ENCODE results near the gene RDH11. TPM values are rescaled to one million over a fixed set of nuclear protein-coding genes. Genes with fewer than 3 reads are reported as not detected.
"Not testable (repeated sequence)": the region's sequence is repeated elsewhere in the genome, so short reads cannot be mapped to it uniquely, and the experiment has no call there.

RDH11 gene
- polyA plus RNA-seq, 3 donors = 64.9 to 70.7 (median 65.4) TPM

DNA sequence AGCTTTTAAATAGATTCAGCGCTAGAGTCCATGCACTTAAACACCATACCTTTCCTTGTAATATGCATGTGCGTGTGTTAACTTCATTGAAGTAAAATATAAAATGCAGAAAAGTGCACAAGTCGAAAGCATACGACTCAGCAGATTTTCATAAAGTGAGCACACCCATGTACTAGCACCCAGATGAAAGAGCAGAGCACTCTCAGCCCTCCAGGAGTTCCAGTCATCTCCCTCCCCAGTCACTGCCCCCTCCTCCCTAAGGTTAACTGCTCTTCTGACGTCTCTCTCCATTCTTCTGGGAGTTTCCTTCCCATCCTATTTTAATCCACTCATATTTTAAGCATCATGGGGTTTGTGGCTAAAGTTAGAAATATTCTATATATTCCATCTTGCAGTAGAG, 26.3 kb upstream of the RDH11 start:
- H3K4me1 Mint-ChIP-seq = peaks cover 10% of the 10 kb centered on the region
- no CpG with 5 or more reads among the region's 5 CpGs for WGBS (ENCODE audit: insufficient coverage)
- Histone ChIP-seq H3K9me3 (replicated peaks in 1 of 2; ENCODE audit: control insufficient read depth in 1 of 2, insufficient read depth in 1 of 2, low read length in 2 of 2) (peaks cover 0 to 3% of the 10 kb centered on the region in 2 donors), H3K36me3 (replicated peaks in 1 of 2; ENCODE audit: control insufficient read depth in 1 of 2, insufficient read depth in 2 of 2, low read length in 2 of 2) (no peaks in the 10 kb centered on the region), H4K20me1 (ENCODE audit: insufficient read depth, low read length) (no peaks in the 10 kb centered on the region), H3K4me2 (replicated peaks; ENCODE audit: extremely low read depth, low read length, poor library complexity, severe bottlenecking) (no peak overlapping the region), H3K27me3 (ENCODE audit: control insufficient read depth in 2 of 2, insufficient read depth in 2 of 2, low read length in 2 of 2) (peaks cover 10 to 18% of the 10 kb centered on the region in 2 donors), H2AFZ (ENCODE audit: insufficient read depth, low read depth, low read length, poor library complexity, severe bottlenecking) (no peak overlapping the region), H3K79me2 (ENCODE audit: insufficient read depth, low read length) (no peaks in the 10 kb centered on the region), H3K27ac (ENCODE audit: low read depth in 1 of 2, low read length in 2 of 2) (no peak overlapping the region), H3K4me3 (replicated peaks in 1 of 3; ENCODE audit: low read depth in 2 of 3, low read length in 3 of 3) (no peak overlapping the region), H3K9ac (ENCODE audit: insufficient read depth, low read length, poor library complexity, severe bottlenecking) (no peak overlapping the region), H3K4me1 (ENCODE audit: control insufficient read depth in 1 of 2, insufficient read depth in 2 of 2, low read length in 2 of 2) (peaks cover 4 to 5% of the 10 kb centered on the region in 2 donors)
- H3K36me3 Mint-ChIP-seq = no peaks in the 10 kb centered on the region
- intact Hi-C loops (cut with micrococcal nuclease) = no loop called here
- peaks cover 0 to 15% (median 3%) of the 10 kb centered on the region in 7 donors for H3K9me3 Mint-ChIP-seq
- TF ChIP-seq CTCF (IDR thresholded peaks at IDR 0.05) = no peak
- H3K27ac Mint-ChIP-seq = no peak overlapping the region
- peaks cover 12 to 31% (median 14%) of the 10 kb centered on the region in 3 donors for H3K27me3 Mint-ChIP-seq (ENCODE audit: low read depth in 3 of 3)
- no peak overlapping the region for H3K4me3 Mint-ChIP-seq
- no peak for DNase-seq

- Mint-ChIP-seq H3K4me1 (peaks cover 10% of the 10 kb centered on the region), H3K27me3 (ENCODE audit: low read depth in 3 of 3) (peaks cover 12 to 28% (median 12%) of the 10 kb centered on the region in 3 donors), H3K36me3 (no peaks in the 10 kb centered on the region), H3K4me3 (no peak overlapping the region), H3K9me3 (peaks cover 0 to 13% (median 3%) of the 10 kb centered on the region in 7 donors), H3K27ac (no peak overlapping the region)
- no CpG with 5 or more reads among the region's 2 CpGs for WGBS (ENCODE audit: insufficient coverage)
- no peaks in the 10 kb centered on the region for H4K20me1 ChIP-seq (ENCODE audit: insufficient read depth, low read length)
- no peak overlapping the region for H3K27ac ChIP-seq (ENCODE audit: low read depth in 1 of 2, low read length in 2 of 2)
- H3K4me1 ChIP-seq (ENCODE audit: control insufficient read depth in 1 of 2, insufficient read depth in 2 of 2, low read length in 2 of 2) = peaks cover 4 to 5% of the 10 kb centered on the region in 2 donors
- intact Hi-C loops (cut with micrococcal nuclease) = no loop called here
- H2AFZ ChIP-seq (ENCODE audit: insufficient read depth, low read depth, low read length, poor library complexity, severe bottlenecking) = no peak overlapping the region
- no peaks in the 10 kb centered on the region for H3K79me2 ChIP-seq (ENCODE audit: insufficient read depth, low read length)
- H3K4me2 ChIP-seq (replicated peaks; ENCODE audit: extremely low read depth, low read length, poor library complexity, severe bottlenecking) = no peak overlapping the region
- peaks cover 0 to 3% of the 10 kb centered on the region in 2 donors for H3K9me3 ChIP-seq (replicated peaks in 1 of 2; ENCODE audit: control insufficient read depth in 1 of 2, insufficient read depth in 1 of 2, low read length in 2 of 2)
- no peak overlapping the region for H3K9ac ChIP-seq (ENCODE audit: insufficient read depth, low read length, poor library complexity, severe bottlenecking)
- TF ChIP-seq CTCF (IDR thresholded peaks at IDR 0.05) = no peak
- H3K27me3 ChIP-seq (ENCODE audit: control insufficient read depth in 2 of 2, insufficient read depth in 2 of 2, low read length in 2 of 2) = peaks cover 10 to 18% of the 10 kb centered on the region in 2 donors
- no peak for DNase-seq
- no peaks in the 10 kb centered on the region for H3K36me3 ChIP-seq (replicated peaks in 1 of 2; ENCODE audit: control insufficient read depth in 1 of 2, insufficient read depth in 2 of 2, low read length in 2 of 2)
- no peak overlapping the region for H3K4me3 ChIP-seq (replicated peaks in 1 of 3; ENCODE audit: low read depth in 2 of 3, low read length in 3 of 3)
Observed at GRCh38 chr14:67719866-67720265, 24.3 kb upstream of the RDH11 start.

DNA sequence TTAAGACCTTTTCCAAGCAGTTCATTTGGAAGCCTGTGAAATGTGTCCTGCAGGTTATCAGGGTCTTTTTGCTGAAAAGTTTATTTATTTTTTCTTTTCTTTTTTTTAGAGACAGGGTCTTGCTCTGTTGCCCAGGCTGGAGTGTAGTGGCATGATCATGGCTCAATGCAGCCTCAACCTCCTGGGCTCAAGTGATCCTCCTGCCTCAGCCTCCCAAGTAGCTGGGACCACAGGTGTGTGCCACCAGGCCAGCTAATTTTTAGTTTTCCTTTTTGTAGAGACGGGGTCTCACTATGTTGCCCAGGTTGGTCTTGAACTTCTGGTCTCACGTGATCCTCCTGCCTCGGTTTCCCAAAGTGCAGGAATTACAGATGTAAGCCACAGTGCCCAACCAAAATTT, 23.8 kb upstream of the RDH11 start:
- H3K27ac Mint-ChIP-seq; DNase-seq; H3K4me3 ChIP-seq (replicated peaks in 1 of 3; ENCODE audit: low read depth in 2 of 3, low read length in 3 of 3); intact Hi-C loops (cut with micrococcal nuclease); H3K36me3 Mint-ChIP-seq; H3K9me3 ChIP-seq (replicated peaks in 1 of 2; ENCODE audit: control insufficient read depth in 1 of 2, insufficient read depth in 1 of 2, low read length in 2 of 2); H4K20me1 ChIP-seq (ENCODE audit: insufficient read depth, low read length); H3K4me3 Mint-ChIP-seq; H3K36me3 ChIP-seq (replicated peaks in 1 of 2; ENCODE audit: control insufficient read depth in 1 of 2, insufficient read depth in 2 of 2, low read length in 2 of 2); H3K27ac ChIP-seq (ENCODE audit: low read depth in 1 of 2, low read length in 2 of 2); H3K9ac ChIP-seq (ENCODE audit: insufficient read depth, low read length, poor library complexity, severe bottlenecking); H2AFZ ChIP-seq (ENCODE audit: insufficient read depth, low read depth, low read length, poor library complexity, severe bottlenecking); H3K4me2 ChIP-seq (replicated peaks; ENCODE audit: extremely low read depth, low read length, poor library complexity, severe bottlenecking); H3K4me1 ChIP-seq (ENCODE audit: control insufficient read depth in 1 of 2, insufficient read depth in 2 of 2, low read length in 2 of 2); H3K79me2 ChIP-seq (ENCODE audit: insufficient read depth, low read length): not testable (repeated sequence)
- H3K27me3 Mint-ChIP-seq (ENCODE audit: low read depth in 3 of 3) = peaks cover 10 to 28% (median 12%) of the 10 kb centered on the region in 3 donors
- peaks cover 10% of the 10 kb centered on the region for H3K4me1 Mint-ChIP-seq
- H3K27me3 ChIP-seq (ENCODE audit: control insufficient read depth in 2 of 2, insufficient read depth in 2 of 2, low read length in 2 of 2) = peaks cover 8 to 18% of the 10 kb centered on the region in 2 donors
- 100% methylated on average over 1 of the region's 3 CpGs for WGBS (ENCODE audit: insufficient coverage)
- H3K9me3 Mint-ChIP-seq = peaks cover 0 to 12% (median 3%) of the 10 kb centered on the region in 7 donors
